HCT116 (cell line): ENCODE results near the gene ZNHIT6. TPM values are rescaled to one million over a fixed set of nuclear protein-coding genes. Genes with fewer than 3 reads are reported as not detected.

ENCODE experiments used
- ATAC-seq: fragments of 200-7000 bp; cut with Tn5 transposase; 2 replicates; pipeline ENCODE4 v1.9.1; 2020; ENCODE audit warnings: mild to moderate bottlenecking, moderate library complexity
- BruUV-seq: library from RNA; stranded (reverse); fragments of 400-500 nt; replicated peaks from 2 replicates; lab custom pipeline; 2021; lab: Mats Ljungman, UMichigan
- CTCF ChIA-PET: fragments of 300-600 bp; sonication (Branson Sonifier 250); formaldehyde crosslinking; loops from one replicate; lab custom pipeline; 2021; ENCODE audit warnings: antibody characterized with exemption; lab: Charles Lee
- POLR2A ChIA-PET: fragments of 300-600, 350-600 bp; sonication (Branson Sonifier 250); formaldehyde crosslinking; loops from one replicate; lab custom pipeline; 2021; ENCODE audit warnings: antibody characterized with exemption; lab: Charles Lee
- RAD21 ChIA-PET, 2 experiments: fragments of 300-600 bp; sonication (Branson Sonifier 250); formaldehyde crosslinking; loops; one replicate each; lab custom pipeline; 2023; ENCODE audit warnings: low total read pairs in 2 of 2; ENCODE audit not compliant: uncharacterized antibody in 2 of 2, unreplicated experiment in 2 of 2, low non-redundant PET in 1 of 2; lab: Charles Lee
- DNase-seq: peaks from one replicate; pipeline ENCODE4 v3.0.0-alpha.2; 2010; ENCODE audit warnings: low read depth, low spot score
- H2AFZ ChIP-seq: fragments of 200-600 bp; shearing (Covaris generic), sonication (generic); 2 replicates; pipeline ENCODE4 v1.6.1; 2017; ENCODE audit warnings: low read depth, mixed run types, mixed read lengths, antibody characterized with exemption, low read length; ENCODE audit not compliant: poor library complexity, severe bottlenecking
- H3K27ac ChIP-seq: 2 replicates; pipeline ENCODE4 v1.5.1; 2012; ENCODE audit warnings: low read depth, low read length
- H3K27me3 ChIP-seq: fragments of 200-600 bp; sonication (generic); 2 replicates; pipeline ENCODE4 v1.6.1; 2016; ENCODE audit warnings: mixed run types, low read length, mixed read lengths; ENCODE audit not compliant: insufficient read depth
- H3K36me3 ChIP-seq, 2 experiments: fragments of 200-500 bp in 1 of 2; fragments of 200-600 bp in 1 of 2; sonication (Bioruptor generic) in 1 of 2; sonication (generic) in 1 of 2; 2 replicates each; pipeline versions ENCODE4 v1.5.1 to v1.6.1; 2014 to 2016; ENCODE audit warnings: low read length in 2 of 2, inconsistent platforms in 1 of 2, mixed read lengths in 1 of 2, mixed run types in 1 of 2; ENCODE audit not compliant: insufficient read depth in 2 of 2, control insufficient read depth in 1 of 2
- H3K4me1 ChIP-seq, 2 experiments: fragments of 200-600 bp in 1 of 2; sonication (generic) in 1 of 2; 2 replicates each; pipeline versions ENCODE4 v1.5.1 to v1.6.1; 2012 to 2017; ENCODE audit warnings: low read length in 2 of 2, inconsistent platforms in 1 of 2, mild to moderate bottlenecking in 1 of 2, mixed read lengths in 1 of 2, mixed run types in 1 of 2, moderate library complexity in 1 of 2; ENCODE audit not compliant: insufficient read depth in 2 of 2, control insufficient read depth in 1 of 2
- H3K4me2 ChIP-seq: fragments of 200-600 bp; sonication (generic); 2 replicates; pipeline ENCODE4 v1.6.1; 2017; ENCODE audit warnings: mixed run types, low read length, mixed read lengths
- H3K4me3 ChIP-seq, 2 experiments: fragments of 200-600 bp in 1 of 2; sonication (generic) in 1 of 2; replicated peaks in 1 of 2; 2 replicates each; pipeline ENCODE4 v1.5.1; 2011 to 2016; ENCODE audit warnings: low read length in 2 of 2, control low read depth in 1 of 2, low read depth in 1 of 2, mild to moderate bottlenecking in 1 of 2, mixed read lengths in 1 of 2, mixed run types in 1 of 2
- H3K79me2 ChIP-seq: fragments of 200-600 bp; sonication (generic); 2 replicates; pipeline ENCODE4 v1.6.1; 2017; ENCODE audit warnings: mild to moderate bottlenecking, mixed run types, low read length, moderate library complexity, mixed read lengths; ENCODE audit not compliant: insufficient read depth
- H3K9ac ChIP-seq: fragments of 200-600 bp; sonication (generic); 2 replicates; pipeline ENCODE4 v1.6.1; 2016; ENCODE audit warnings: low read length, mixed read lengths
- H3K9me2 ChIP-seq: fragments of 200-600 bp; sonication (generic), shearing (Covaris generic); 2 replicates; pipeline ENCODE4 v1.6.1; 2017; ENCODE audit warnings: mixed run types, mild to moderate bottlenecking, moderate library complexity; ENCODE audit not compliant: insufficient read depth
- H3K9me3 ChIP-seq, 2 experiments: fragments of 200-500 bp in 1 of 2; fragments of 200-600 bp in 1 of 2; sonication (Bioruptor generic) in 1 of 2; sonication (generic) in 1 of 2; 2 replicates each; pipeline ENCODE4 v1.6.1; 2014 to 2017; ENCODE audit warnings: low read length in 2 of 2, mixed read lengths in 2 of 2, inconsistent platforms in 1 of 2, low read depth in 1 of 2, mild to moderate bottlenecking in 1 of 2, mixed run types in 1 of 2, moderate library complexity in 1 of 2; ENCODE audit not compliant: control insufficient read depth in 1 of 2, insufficient read depth in 1 of 2
- H4K20me1 ChIP-seq: fragments of 200-600 bp; sonication (generic), shearing (Covaris generic); 2 replicates; pipeline ENCODE4 v1.6.1; 2017; ENCODE audit warnings: mixed run types, mild to moderate bottlenecking, moderate library complexity; ENCODE audit not compliant: insufficient read depth
- EZH2 ChIP-seq: fragments of 200-600 bp; sonication (generic); IDR thresholded peaks from 2 replicates; pipeline ENCODE4 v1.6.1; 2017; ENCODE audit warnings: antibody characterized with exemption, mixed run types
- EZH2phosphoT487 ChIP-seq: fragments of 200-600 bp; IDR thresholded peaks from 2 replicates; pipeline ENCODE4 v1.6.1; 2018; ENCODE audit warnings: antibody characterized with exemption, borderline replicate concordance
- POLR2A ChIP-seq: IDR thresholded peaks from 2 replicates; pipeline ENCODE4 v1.7.0; 2011; ENCODE audit warnings: borderline replicate concordance; ENCODE audit not compliant: insufficient read depth, insufficient read length; ENCODE audit errors: extremely low read depth
- POLR2AphosphoS5 ChIP-seq: IDR thresholded peaks from 2 replicates; pipeline ENCODE4 v1.6.1; 2011; ENCODE audit warnings: mild to moderate bottlenecking, low read depth, low read length, moderate library complexity
- REST ChIP-seq: IDR thresholded peaks from 2 replicates; pipeline ENCODE4 v1.6.1; 2012; ENCODE audit warnings: low read depth
- intact Hi-C: fragments of 100-400 bp; cut with micrococcal nuclease; formaldehyde crosslinking; loops from 2 replicates; pipeline ENCODE4 v1.10.0; 2022
- total RNA-seq: library from RNA; stranded (reverse); gene quantifications from one replicate; pipeline ENCODE4 v1.2.1, GENCODE V29; 2021; ENCODE audit not compliant: unreplicated experiment

ZNHIT6 gene
- total RNA-seq, 1 experiment from 2014 or later = 18.4 TPM

GRCh38 chr1:85734931-85735330 lies 26.7 kb upstream of the ZNHIT6 start (continued):
- no peak for TF ChIP-seq REST
- TF ChIP-seq, all 23 proteins: peak for 0

- TF ChIP-seq POLR2AphosphoS5 = no peak
- TF ChIP-seq POLR2A = no peak
- no peak for TF ChIP-seq EZH2
- no peak for TF ChIP-seq EZH2phosphoT487
- Histone ChIP-seq H3K9ac (no peak overlapping the region), H3K9me2 (no peaks in the 10 kb centered on the region), H3K27ac (no peak overlapping the region), H3K79me2 (no peaks in the 10 kb centered on the region), H2AFZ (no peak overlapping the region), H3K27me3 (no peaks in the 10 kb centered on the region), H3K4me1 (no peaks in the 10 kb centered on the region), H4K20me1 (no peaks in the 10 kb centered on the region), H3K4me3 (no peak overlapping the region), H3K36me3 (no peaks in the 10 kb centered on the region), H3K9me3 (peaks cover 3 to 14% of the 10 kb centered on the region in 2 experiments; a peak in 2 of 4 replicates), H3K4me2 (no peak overlapping the region)
- DNase-seq = no peak
- no peak for ATAC-seq
- RAD21 ChIA-PET = no interaction called here
- CTCF ChIA-PET = interaction anchor here (2.3 kb wide), 1 partner anchor 26 kb away, joined by 4 read pairs; no protein-coding TSS in a partner anchor
- POLR2A ChIA-PET = no interaction called here
- no TSS peak for BruUV-seq
- intact Hi-C loops = no loop called here
These were observed 10.6 kb upstream of the ZNHIT6 start for GRCh38 chr1:85718678-85719340.
